Smooth muscle cell (in vitro differentiated cells): ENCODE data around the gene ABCA7. TPM values are rescaled to one million over a fixed set of nuclear protein-coding genes. Genes with fewer than 3 reads are reported as not detected.

Experiments
- DNase-seq: peaks from one replicate; lab custom pipeline; 2025; ENCODE audit not compliant: unreplicated experiment; lab: John Stamatoyannopoulos, UW
- H2AFZ ChIP-seq: fragments of 200-600 bp; sonication (generic); 2 replicates; pipeline ENCODE4 v1.6.0; 2016; ENCODE audit warnings: antibody characterized with exemption, low read depth, mild to moderate bottlenecking
- H3F3A ChIP-seq: fragments of 200-600 bp; sonication (generic); 2 replicates; pipeline ENCODE4 v1.6.0; 2017; ENCODE audit warnings: antibody characterized with exemption, low read depth
- H3K27ac ChIP-seq: fragments of 200-600 bp; sonication (generic); 2 replicates; pipeline ENCODE4 v1.5.1; 2016; ENCODE audit warnings: low read depth, mild to moderate bottlenecking
- H3K27me3 ChIP-seq: fragments of 200-600 bp; sonication (generic); 2 replicates; pipeline ENCODE4 v1.6.1; 2016; ENCODE audit warnings: low read depth, mild to moderate bottlenecking
- H3K36me3 ChIP-seq: fragments of 200-600 bp; sonication (generic); 2 replicates; pipeline ENCODE4 v1.5.1; 2016; ENCODE audit warnings: low read depth
- H3K4me1 ChIP-seq: fragments of 200-600 bp; sonication (generic); 2 replicates; pipeline ENCODE4 v1.5.1; 2016; ENCODE audit warnings: low read depth
- H3K4me2 ChIP-seq: fragments of 200-600 bp; sonication (generic); 2 replicates; pipeline ENCODE4 v1.6.0; 2016; ENCODE audit warnings: mild to moderate bottlenecking
- H3K4me3 ChIP-seq: fragments of 200-600 bp; sonication (generic); 2 replicates; pipeline ENCODE4 v1.5.1; 2016; ENCODE audit warnings: mild to moderate bottlenecking
- H3K79me2 ChIP-seq: fragments of 200-600 bp; sonication (generic); 2 replicates; pipeline ENCODE4 v1.6.0; 2016; ENCODE audit warnings: low read depth, mild to moderate bottlenecking
- H3K9ac ChIP-seq: fragments of 200-600 bp; sonication (generic); 2 replicates; pipeline ENCODE4 v1.6.0; 2016; ENCODE audit warnings: low read depth
- H3K9me3 ChIP-seq: fragments of 200-600 bp; sonication (generic); replicated peaks from 2 replicates; pipeline ENCODE4 v1.5.1; 2016; ENCODE audit warnings: low read depth
- H4K20me1 ChIP-seq: fragments of 200-600 bp; sonication (generic); 2 replicates; pipeline ENCODE4 v1.6.0; 2016; ENCODE audit warnings: low read depth
- WGBS: methylation state at CpG from one replicate; pipeline ENCODE4 v1.1.7; 2016; ENCODE audit warnings: low lambda C conversion rate; 5-methylcytosine and 5-hydroxymethylcytosine counted together
- polyA plus RNA-seq: library from polyadenylated mRNA; unstranded; fragments of >200 nt; fragmentation: Nextera tagmentation; extraction: Ambion mirVana; gene quantifications from 2 replicates; pipeline ENCODE4 v1.2.1, GENCODE V29; 2016
- total RNA-seq: library from RNA; depleted of rRNA; stranded (reverse); fragments of >200 nt; gene quantifications from 2 replicates; pipeline ENCODE4 v1.2.3, GENCODE V29; 2014
- TF ChIP-seq, protein P1 (sequence below): fragments of 200-600 bp; sonication (generic); IDR thresholded peaks from 2 replicates; pipeline ENCODE4 v1.5.1; 2017; ENCODE audit warnings: borderline replicate concordance, mild to moderate bottlenecking, antibody characterized with exemption; ENCODE audit not compliant: insufficient read depth, poor library complexity, severe bottlenecking

Gene ABCA7
- total and polyA plus RNA-seq, 2 experiments from 2014 or later = 4.1 to 11.8 TPM

DNA sequence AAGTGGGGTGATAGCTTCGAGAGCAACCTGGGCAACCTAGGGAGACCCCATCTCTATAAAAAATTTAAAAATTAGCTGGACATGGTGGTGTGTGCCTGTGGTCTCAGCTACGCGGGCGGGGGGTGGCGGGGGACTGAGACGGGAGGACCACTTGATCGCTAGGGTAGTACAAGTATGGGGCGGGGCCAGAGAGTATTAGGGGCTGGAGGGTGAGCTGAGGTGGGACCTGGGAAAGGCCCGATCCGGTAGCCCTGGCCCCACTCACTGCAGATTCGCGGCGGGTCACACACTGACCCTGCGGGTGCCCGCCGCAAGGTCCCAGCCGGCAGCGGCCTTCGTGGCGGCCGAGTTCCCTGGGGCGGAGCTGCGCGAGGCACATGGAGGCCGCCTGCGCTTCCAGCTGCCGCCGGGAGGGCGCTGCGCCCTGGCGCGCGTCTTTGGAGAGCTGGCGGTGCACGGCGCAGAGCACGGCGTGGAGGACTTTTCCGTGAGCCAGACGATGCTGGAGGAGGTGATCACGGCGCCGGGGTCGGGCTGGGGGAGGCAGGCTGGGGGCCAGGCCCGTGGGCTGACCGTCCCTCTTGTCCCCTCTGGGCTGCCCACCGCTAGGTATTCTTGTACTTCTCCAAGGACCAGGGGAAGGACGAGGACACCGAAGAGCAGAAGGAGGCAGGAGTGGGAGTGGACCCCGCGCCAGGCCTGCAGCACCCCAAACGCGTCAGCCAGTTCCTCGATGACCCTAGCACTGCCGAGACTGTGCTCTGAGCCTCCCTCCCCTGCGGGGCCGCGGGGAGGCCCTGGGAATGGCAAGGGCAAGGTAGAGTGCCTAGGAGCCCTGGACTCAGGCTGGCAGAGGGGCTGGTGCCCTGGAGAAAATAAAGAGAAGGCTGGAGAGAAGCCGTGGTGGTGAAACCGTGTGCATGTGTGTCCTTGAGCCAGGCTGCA lies 25.0 kb downstream of the ABCA7 start:
- Histone ChIP-seq H3K4me2 (peak overlapping the region; percentile 88), H3F3A (peaks cover 5% of the 10 kb centered on the region), H4K20me1 (no peaks in the 10 kb centered on the region), H3K36me3 (no peaks in the 10 kb centered on the region), H2AFZ (no peak overlapping the region), H3K4me3 (no peak overlapping the region), H3K4me1 (peaks cover 6% of the 10 kb centered on the region), H3K27ac (no peak overlapping the region), H3K27me3 (peaks cover 22% of the 10 kb centered on the region), H3K9me3 (no peaks in the 10 kb centered on the region), H3K79me2 (no peaks in the 10 kb centered on the region), H3K9ac (no peak overlapping the region)
- TF ChIP-seq, protein P1, sequence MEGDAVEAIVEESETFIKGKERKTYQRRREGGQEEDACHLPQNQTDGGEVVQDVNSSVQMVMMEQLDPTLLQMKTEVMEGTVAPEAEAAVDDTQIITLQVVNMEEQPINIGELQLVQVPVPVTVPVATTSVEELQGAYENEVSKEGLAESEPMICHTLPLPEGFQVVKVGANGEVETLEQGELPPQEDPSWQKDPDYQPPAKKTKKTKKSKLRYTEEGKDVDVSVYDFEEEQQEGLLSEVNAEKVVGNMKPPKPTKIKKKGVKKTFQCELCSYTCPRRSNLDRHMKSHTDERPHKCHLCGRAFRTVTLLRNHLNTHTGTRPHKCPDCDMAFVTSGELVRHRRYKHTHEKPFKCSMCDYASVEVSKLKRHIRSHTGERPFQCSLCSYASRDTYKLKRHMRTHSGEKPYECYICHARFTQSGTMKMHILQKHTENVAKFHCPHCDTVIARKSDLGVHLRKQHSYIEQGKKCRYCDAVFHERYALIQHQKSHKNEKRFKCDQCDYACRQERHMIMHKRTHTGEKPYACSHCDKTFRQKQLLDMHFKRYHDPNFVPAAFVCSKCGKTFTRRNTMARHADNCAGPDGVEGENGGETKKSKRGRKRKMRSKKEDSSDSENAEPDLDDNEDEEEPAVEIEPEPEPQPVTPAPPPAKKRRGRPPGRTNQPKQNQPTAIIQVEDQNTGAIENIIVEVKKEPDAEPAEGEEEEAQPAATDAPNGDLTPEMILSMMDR = peak; percentile 49
- 18% methylated on average over 56 of the region's 60 CpGs for WGBS
- DNase-seq = peak; percentile 14

DNA sequence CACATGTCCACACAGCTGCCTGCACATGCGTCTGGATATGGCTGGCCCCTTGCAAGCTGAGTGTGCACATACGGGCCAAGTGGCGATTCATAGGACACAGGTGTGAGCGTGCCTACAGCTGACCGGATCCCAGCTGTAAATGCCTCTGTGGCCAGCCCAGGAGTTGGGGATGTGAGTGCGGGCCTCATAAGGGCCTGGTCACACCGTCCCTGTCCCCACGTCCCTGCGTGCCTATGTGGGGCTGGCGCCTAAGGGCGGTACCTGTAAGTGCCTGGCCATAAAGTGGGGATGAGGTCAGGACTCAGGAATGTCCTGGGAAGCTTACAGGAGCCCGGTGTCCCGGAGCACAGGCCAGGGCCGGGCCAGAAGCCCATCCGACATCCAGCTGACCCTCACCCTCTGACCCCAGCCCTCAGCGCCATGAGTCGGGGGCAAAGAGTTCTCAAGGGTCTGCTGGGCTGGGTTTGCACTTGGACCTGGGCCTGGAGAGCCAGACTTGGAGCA lies 25.8 kb downstream of the ABCA7 start:
- H3K79me2 ChIP-seq = no peaks in the 10 kb centered on the region
- peak overlapping the region; percentile 88 for H3K4me2 ChIP-seq
- DNase-seq = no peak
- H2AFZ ChIP-seq = no peak overlapping the region
- no peak overlapping the region for H3K27ac ChIP-seq
- no peaks in the 10 kb centered on the region for H3K36me3 ChIP-seq
- H3K9me3 ChIP-seq = no peaks in the 10 kb centered on the region
- WGBS = 49% methylated on average over 17 of the region's 17 CpGs
- no peak overlapping the region for H3K9ac ChIP-seq
- no peak overlapping the region for H3K4me3 ChIP-seq
- H3K27me3 ChIP-seq = peaks cover 29% of the 10 kb centered on the region
- TF ChIP-seq, protein P1 = no peak
- H3K4me1 ChIP-seq = peaks cover 6% of the 10 kb centered on the region
- no peaks in the 10 kb centered on the region for H4K20me1 ChIP-seq
- H3F3A ChIP-seq = peaks cover 5% of the 10 kb centered on the region

DNA sequence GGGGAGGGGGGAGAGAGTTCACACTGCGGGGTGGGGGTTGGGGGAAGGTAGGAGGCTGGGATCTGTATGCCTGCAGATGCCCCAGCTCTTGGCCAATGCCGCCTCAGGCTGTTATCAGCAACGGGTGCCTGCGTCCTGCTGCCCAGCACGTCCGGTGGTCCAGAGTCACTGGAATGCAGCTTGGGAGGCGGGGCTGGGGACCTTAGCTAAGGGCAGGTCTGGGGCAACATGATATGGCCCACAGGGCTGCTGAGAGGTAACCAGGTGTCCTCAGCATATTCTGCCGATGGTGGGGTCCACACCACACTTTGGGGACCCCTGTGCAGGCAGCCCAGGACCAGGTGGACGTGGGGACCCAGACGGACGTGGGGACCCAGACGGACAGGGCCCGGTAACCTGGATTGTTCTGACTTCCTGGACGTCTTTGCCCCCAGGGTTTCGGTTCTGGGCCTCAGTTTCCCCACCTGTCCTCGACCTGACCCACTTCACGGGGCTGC lies 26.4 kb downstream of the ABCA7 start:
- Histone ChIP-seq H3K36me3 (no peaks in the 10 kb centered on the region), H3K9me3 (no peaks in the 10 kb centered on the region), H3K27me3 (peaks cover 35% of the 10 kb centered on the region), H3K4me3 (peak overlapping the region; percentile 47), H3K79me2 (no peaks in the 10 kb centered on the region), H2AFZ (no peak overlapping the region), H3K4me2 (peak overlapping the region; percentile 88), H3K4me1 (peaks cover 6% of the 10 kb centered on the region), H3K27ac (no peak overlapping the region), H4K20me1 (no peaks in the 10 kb centered on the region), H3K9ac (no peak overlapping the region), H3F3A (peaks cover 5% of the 10 kb centered on the region)
- WGBS = 45% methylated on average over 13 of the region's 17 CpGs
- no peak for DNase-seq
- TF ChIP-seq, protein P1 = no peak
